ENCODE measurements around the gene DCC.

DCC gene

GRCh38 chr18:52937840-52938239 lies 597.8 kb downstream of the DCC start:
- no peak for DNase-seq

GRCh38 chr18:52945552-52945951 lies 605.6 kb downstream of the DCC start:
- no peak for DNase-seq

- no peak for DNase-seq
Measured at GRCh38 chr18:52948868-52949444, 609.0 kb downstream of the DCC start.

GRCh38 chr18:52950155-52950554 lies 610.2 kb downstream of the DCC start:
- DNase-seq, result no peak

GRCh38 chr18:52953387-52953786 lies 613.4 kb downstream of the DCC start:
- DNase-seq, result no peak

GRCh38 chr18:52963481-52963880 lies 623.5 kb downstream of the DCC start:
- DNase-seq, result no peak

- no peak for DNase-seq
Measured at GRCh38 chr18:52970686-52971085, 630.7 kb downstream of the DCC start.

GRCh38 chr18:52971097-52971496 lies 631.1 kb downstream of the DCC start:
- no peak for DNase-seq

- DNase-seq, result no peak
Measured at GRCh38 chr18:52979892-52980291, 639.9 kb downstream of the DCC start.

- no peak for DNase-seq
Measured at GRCh38 chr18:52991246-52991645, 651.2 kb downstream of the DCC start.

- DNase-seq, result no peak
Measured at GRCh38 chr18:52992041-52992440, 652.0 kb downstream of the DCC start.

GRCh38 chr18:52995875-52996274 lies 655.9 kb downstream of the DCC start:
- DNase-seq, result no peak

- DNase-seq, result no peak
Measured at GRCh38 chr18:52999633-53000032, 659.6 kb downstream of the DCC start.

- DNase-seq, result no peak
Measured at GRCh38 chr18:53004798-53005197, 664.8 kb downstream of the DCC start.

GRCh38 chr18:53018791-53019190 lies 678.8 kb downstream of the DCC start:
- no peak for DNase-seq

GRCh38 chr18:53025247-53025646 lies 685.2 kb downstream of the DCC start:
- DNase-seq, result no peak

GRCh38 chr18:53028565-53028964 lies 688.6 kb downstream of the DCC start:
- no peak for DNase-seq

GRCh38 chr18:53033128-53033527 lies 693.1 kb downstream of the DCC start:
- DNase-seq, result no peak

GRCh38 chr18:53038608-53039007 lies 698.6 kb downstream of the DCC start:
- no peak for DNase-seq

GRCh38 chr18:53040286-53040685 lies 700.3 kb downstream of the DCC start:
- no peak for DNase-seq

GRCh38 chr18:53056064-53056463 lies 716.1 kb downstream of the DCC start:
- DNase-seq, result no peak

GRCh38 chr18:53070788-53071187 lies 730.8 kb downstream of the DCC start:
- no peak for DNase-seq

- no peak for DNase-seq
Measured at GRCh38 chr18:53080687-53081086, 740.7 kb downstream of the DCC start.

- DNase-seq, result no peak
Measured at GRCh38 chr18:53093636-53094035, 753.6 kb downstream of the DCC start.

- no peak for DNase-seq
Measured at GRCh38 chr18:53101536-53102105, 761.6 kb downstream of the DCC start.
